ENCODE measurements around the gene SIT1.
"Not testable (repeated sequence)": the region's sequence is repeated elsewhere in the genome, so short reads cannot be mapped to it uniquely, and the experiment has no call there.

SIT1 gene

GRCh38 chr9:35612066-35612465 is 38.7 kb downstream of the SIT1 start:
- H3K36me3 ChIP-seq (ENCODE audit: control insufficient read depth in 2 of 2, insufficient read depth in 1 of 2, low read length in 2 of 2), result peaks cover 0 to 35% of the 10 kb centered on the region in 2 experiments; a peak in 1 of 3 replicates
- TF ChIP-seq ZIC2 (tag by site-specific recombination; IDR thresholded peaks at IDR 0.05), result peak; percentile 28; the same call in 1 of the 2 replicates
- not testable (repeated sequence) for H3K9me3 ChIP-seq (ENCODE audit: control insufficient read depth, insufficient read depth, low read depth, low read length); H3K27ac ChIP-seq (ENCODE audit: extremely low read depth, low read depth, low read length); H3K4me3 ChIP-seq (ENCODE audit: low read depth, low read length); H3K4me1 ChIP-seq (ENCODE audit: control insufficient read depth, insufficient read depth, low read length)
- ChIA-PET POLR2A (interaction anchor here (1.5 to 2.2 kb wide), 2 partner anchors 40 to 53 kb away, joined by 4 to 5 read pairs; partner anchors contain the start of gene ARHGEF39), CTCF (interaction anchor here (0.6 to 4.1 kb wide), 19 partner anchors 8 to 295 kb away, joined by 3 to 22 read pairs (median 6); partner anchors contain the start of genes CCDC107, RMRP and TESK1)

- Histone ChIP-seq H3K4me1 (ENCODE audit: control insufficient read depth, insufficient read depth, low read length) (no peaks in the 10 kb centered on the region), H3K36me3 (ENCODE audit: control insufficient read depth in 2 of 2, insufficient read depth in 1 of 2, low read length in 2 of 2) (peaks cover 0 to 41% of the 10 kb centered on the region in 2 experiments; a peak in 1 of 3 replicates), H3K9me3 (ENCODE audit: control insufficient read depth, insufficient read depth, low read depth, low read length) (no peaks in the 10 kb centered on the region), H3K4me3 (ENCODE audit: low read depth, low read length) (no peak overlapping the region), H3K27ac (ENCODE audit: extremely low read depth, low read depth, low read length) (no peak overlapping the region)
- POLR2A ChIA-PET, result interaction anchor here (1.5 to 2.2 kb wide), 2 partner anchors 41 to 54 kb away, joined by 4 to 5 read pairs; partner anchors contain the start of gene ARHGEF39
- CTCF ChIA-PET, result interaction anchor here (0.6 to 4.1 kb wide), 22 partner anchors 7 to 226 kb away, joined by 3 to 22 read pairs (median 5); partner anchors contain the start of genes ARHGEF39, CCDC107, RMRP and TESK1
- TF ChIP-seq CTCF (tag by site-specific recombination; IDR thresholded peaks at IDR 0.05), result peak; percentile 42; the same call in 1 of the 2 replicates
- no peak for TF ChIP-seq ZBTB26 (tag by site-specific recombination; optimal IDR thresholded peaks at IDR 0.05)
Measured at GRCh38 chr9:35611230-35611797, 39.4 kb downstream of the SIT1 start.

GRCh38 chr9:35609820-35610163 is 40.9 kb downstream of the SIT1 start:
- Histone ChIP-seq H3K4me3 (ENCODE audit: low read depth, low read length) (no peak overlapping the region), H3K27ac (ENCODE audit: extremely low read depth, low read depth, low read length) (no peak overlapping the region), H3K4me1 (ENCODE audit: control insufficient read depth, insufficient read depth, low read length) (no peaks in the 10 kb centered on the region), H3K9me3 (ENCODE audit: control insufficient read depth, insufficient read depth, low read depth, low read length) (no peaks in the 10 kb centered on the region), H3K36me3 (ENCODE audit: control insufficient read depth in 2 of 2, insufficient read depth in 1 of 2, low read length in 2 of 2) (peaks cover 0 to 41% of the 10 kb centered on the region in 2 experiments; a peak in 1 of 3 replicates)
- no peak for TF ChIP-seq ZNF155 (tag by site-specific recombination; IDR thresholded peaks at IDR 0.05)
- ChIA-PET POLR2A (interaction anchor here (0.6 to 2.2 kb wide), 3 partner anchors 19 to 432 kb away, joined by 3 to 5 read pairs (median 5); partner anchors contain the start of gene ARHGEF39), CTCF (interaction anchor here (2.9 to 3.5 kb wide), 2 partner anchors 19 to 37 kb away, joined by 19 to 22 read pairs; no protein-coding TSS in a partner anchor)

GRCh38 chr9:35609001-35609819 is 41.5 kb downstream of the SIT1 start:
- H3K27ac ChIP-seq (ENCODE audit: extremely low read depth, low read depth, low read length), result no peak overlapping the region
- ChIA-PET CTCF (interaction anchor here (0.6 to 3.5 kb wide), 2 partner anchors 20 to 38 kb away, joined by 3 to 22 read pairs; no protein-coding TSS in a partner anchor), POLR2A (interaction anchor here (1.1 to 1.5 kb wide), 2 partner anchors 20 to 56 kb away, joined by 3 to 5 read pairs; no protein-coding TSS in a partner anchor)
- no peaks in the 10 kb centered on the region for H3K9me3 ChIP-seq (ENCODE audit: control insufficient read depth, insufficient read depth, low read depth, low read length)
- H3K4me3 ChIP-seq (ENCODE audit: low read depth, low read length), result no peak overlapping the region
- no peak for TF ChIP-seq ZNF24 (tag by site-specific recombination; IDR thresholded peaks at IDR 0.05)
- no peak for TF ChIP-seq ZNF704 (tag by site-specific recombination; IDR thresholded peaks at IDR 0.05)
- TF ChIP-seq YY1 (tag by site-specific recombination; IDR thresholded peaks at IDR 0.05), result no peak
- no peak for TF ChIP-seq ZNF23 (tag by site-specific recombination; IDR thresholded peaks at IDR 0.05; ENCODE audit: borderline replicate concordance)
- no peak for TF ChIP-seq ZNF426 (tag by site-specific recombination; IDR thresholded peaks at IDR 0.05)
- TF ChIP-seq ZSCAN18 (tag by site-specific recombination; IDR thresholded peaks at IDR 0.05), result no peak
- H3K4me1 ChIP-seq (ENCODE audit: control insufficient read depth, insufficient read depth, low read length), result no peaks in the 10 kb centered on the region
- peaks cover 0 to 41% of the 10 kb centered on the region in 2 experiments; a peak in 1 of 3 replicates for H3K36me3 ChIP-seq (ENCODE audit: control insufficient read depth in 2 of 2, insufficient read depth in 1 of 2, low read length in 2 of 2)
